CD14-positive monocyte (primary cell): ENCODE results near the gene TMCC3. TPM values are rescaled to one million over a fixed set of nuclear protein-coding genes. Genes with fewer than 3 reads are reported as not detected.

Source experiments
- DNase-seq, 3 donors: peaks; one replicate each; pipeline ENCODE4 v3.0.0-alpha.2; 2011 to 2022
- H2AFZ ChIP-seq: 2 replicates; pipeline ENCODE4 v1.6.0; 2012; ENCODE audit warnings: mild to moderate bottlenecking, low read depth, low read length, inconsistent platforms; ENCODE audit not compliant: insufficient read depth, poor library complexity, severe bottlenecking
- H3K27ac ChIP-seq, 2 donors: 1 replicate in 1 of 2; 2 replicates in 1 of 2; pipeline ENCODE4 v1.5.1; 2012 to 2013; ENCODE audit warnings: low read length in 2 of 2, control low read depth in 1 of 2, inconsistent platforms in 1 of 2, low read depth in 1 of 2, mild to moderate bottlenecking in 1 of 2
- H3K27me3 ChIP-seq, 2 donors: one replicate each; pipeline versions ENCODE4 v1.6.0 to v1.6.1; 2011 to 2013; ENCODE audit warnings: low read length in 2 of 2; ENCODE audit not compliant: control insufficient read depth in 2 of 2, insufficient read depth in 2 of 2
- H3K36me3 ChIP-seq, 2 donors: replicated peaks in 1 of 2; 1 replicate in 1 of 2; 2 replicates in 1 of 2; pipeline versions ENCODE4 v1.5.1 to v1.6.1; 2012 to 2013; ENCODE audit warnings: low read length in 2 of 2, control low read depth in 1 of 2, inconsistent platforms in 1 of 2, mild to moderate bottlenecking in 1 of 2; ENCODE audit not compliant: insufficient read depth in 2 of 2, control insufficient read depth in 1 of 2
- H3K4me1 ChIP-seq, 2 donors: 1 replicate in 1 of 2; 2 replicates in 1 of 2; pipeline versions ENCODE4 v1.5.1 to v1.6.1; 2012 to 2013; ENCODE audit warnings: low read length in 2 of 2, control low read depth in 1 of 2, inconsistent platforms in 1 of 2, mild to moderate bottlenecking in 1 of 2, moderate library complexity in 1 of 2; ENCODE audit not compliant: insufficient read depth in 2 of 2, control insufficient read depth in 1 of 2
- H3K4me2 ChIP-seq: replicated peaks from 2 replicates; pipeline ENCODE3; 2012; ENCODE audit warnings: low read length, moderate library complexity, mild to moderate bottlenecking; ENCODE audit not compliant: poor library complexity, severe bottlenecking; ENCODE audit errors: extremely low read depth
- H3K4me3 ChIP-seq, 3 experiments: fragments of 200-600 bp in 1 of 3; sonication (generic) in 1 of 3; replicated peaks in 1 of 3; 1 replicate in 2 of 3; 2 replicates in 1 of 3; pipeline ENCODE4 v1.5.1; 2011 to 2013; ENCODE audit warnings: low read length in 3 of 3, mild to moderate bottlenecking in 3 of 3, control low read depth in 2 of 3, low read depth in 2 of 3, inconsistent platforms in 1 of 3, moderate library complexity in 1 of 3
- H3K79me2 ChIP-seq: 2 replicates; pipeline ENCODE4 v1.6.0; 2012; ENCODE audit warnings: mild to moderate bottlenecking, control low read depth, inconsistent platforms, low read length, moderate library complexity; ENCODE audit not compliant: insufficient read depth
- H3K9ac ChIP-seq: 2 replicates; pipeline ENCODE4 v1.6.0; 2017; ENCODE audit warnings: low read length, mild to moderate bottlenecking; ENCODE audit not compliant: insufficient read depth, poor library complexity, severe bottlenecking
- H3K9me3 ChIP-seq, 2 donors: replicated peaks in 1 of 2; 1 replicate in 1 of 2; 2 replicates in 1 of 2; pipeline versions ENCODE4 v1.5.1 to v1.6.1; 2012 to 2013; ENCODE audit warnings: low read length in 2 of 2, control low read depth in 1 of 2; ENCODE audit not compliant: control insufficient read depth in 1 of 2, insufficient read depth in 1 of 2
- H4K20me1 ChIP-seq: 2 replicates; pipeline ENCODE4 v1.6.0; 2012; ENCODE audit warnings: mild to moderate bottlenecking, low read length, control low read depth, moderate library complexity; ENCODE audit not compliant: insufficient read depth
- H3K27ac Mint-ChIP-seq, 7 donors: one replicate each; pipeline ENCODE4 v1.8.0; 2020; ENCODE audit warnings: mild to moderate bottlenecking in 7 of 7, mixed read lengths in 7 of 7, moderate library complexity in 6 of 7, inconsistent platforms in 2 of 7
- H3K27me3 Mint-ChIP-seq, 3 donors: one replicate each; pipeline ENCODE4 v1.8.0; 2021 to 2022; ENCODE audit warnings: low read depth in 3 of 3, mild to moderate bottlenecking in 3 of 3, mixed read lengths in 3 of 3, moderate library complexity in 3 of 3, inconsistent platforms in 1 of 3
- H3K36me3 Mint-ChIP-seq, 2 donors: one replicate each; pipeline ENCODE4 v1.8.0; 2020; ENCODE audit warnings: mixed read lengths in 2 of 2, inconsistent platforms in 1 of 2, mild to moderate bottlenecking in 1 of 2
- H3K4me1 Mint-ChIP-seq: one replicate; pipeline ENCODE4 v1.8.0; 2020; ENCODE audit warnings: mild to moderate bottlenecking, mixed read lengths
- H3K4me3 Mint-ChIP-seq, 2 donors: one replicate each; pipeline ENCODE4 v1.8.0; 2020; ENCODE audit warnings: mild to moderate bottlenecking in 2 of 2, mixed read lengths in 2 of 2, moderate library complexity in 1 of 2
- H3K9me3 Mint-ChIP-seq, 7 donors: one replicate each; pipeline ENCODE4 v1.8.0; 2020 to 2022; ENCODE audit warnings: mixed read lengths in 7 of 7, mild to moderate bottlenecking in 6 of 7, moderate library complexity in 6 of 7, inconsistent platforms in 2 of 7
- CTCF ChIP-seq: fragments of 200-600 bp; IDR thresholded peaks from one replicate; pipeline ENCODE4 v1.8.0; 2022; ENCODE audit warnings: antibody characterized with exemption, mild to moderate bottlenecking
- WGBS: methylation state at CpG from one replicate; pipeline ENCODE4 v1.1.5; 2013; ENCODE audit warnings: missing lambda C conversion rate; ENCODE audit not compliant: insufficient coverage; 5-methylcytosine and 5-hydroxymethylcytosine counted together
- intact Hi-C, 2 donors: fragments of 100-400 bp; cut with micrococcal nuclease; formaldehyde crosslinking; loops; one replicate each; pipeline versions ENCODE4 v1.15.0 to v1.15.1; 2023
- polyA plus RNA-seq, 3 donors: library from polyadenylated mRNA; depleted of rRNA in 1 of 3; unstranded in 2 of 3; stranded (reverse) in 1 of 3; fragments of 300-500 nt in 2 of 3; fragments of >200 nt in 1 of 3; fragmentation: Illumina TruSeq in 2 of 3; gene quantifications; 1 replicate in 2 of 3; 2 replicates in 1 of 3; pipeline ENCODE4 v1.2.3, GENCODE V29; 2012 to 2021

The TMCC3 gene
- polyA plus RNA-seq, 3 donors = 3.4 to 14.7 (median 7.1) TPM

GRCh38 chr12:94698578-94698977 lies 48.2 kb upstream of the TMCC3 start:
- H3K27me3 Mint-ChIP-seq = peaks cover 2% of the 10 kb centered on the region in 3 donors
- Histone ChIP-seq H3K79me2 (no peaks in the 10 kb centered on the region), H3K9ac (no peak overlapping the region), H3K4me1 (peaks cover 7 to 9% of the 10 kb centered on the region in 2 donors), H3K27me3 (no peaks in the 10 kb centered on the region), H4K20me1 (no peaks in the 10 kb centered on the region), H3K4me3 (no peak overlapping the region), H3K36me3 (no peaks in the 10 kb centered on the region), H3K9me3 (no peaks in the 10 kb centered on the region), H3K4me2 (no peak overlapping the region), H3K27ac (no peak overlapping the region), H2AFZ (no peak overlapping the region)
- WGBS = no CpG with 5 or more reads among the region's 3 CpGs
- peaks cover 13% of the 10 kb centered on the region for H3K4me1 Mint-ChIP-seq
- H3K4me3 Mint-ChIP-seq = no peak overlapping the region
- peaks cover 5 to 9% of the 10 kb centered on the region in 2 donors for H3K36me3 Mint-ChIP-seq
- no peak overlapping the region for H3K27ac Mint-ChIP-seq
- intact Hi-C loops = no loop called here
- peaks cover 2 to 15% (median 8%) of the 10 kb centered on the region in 7 donors for H3K9me3 Mint-ChIP-seq
- TF ChIP-seq CTCF = no peak
- DNase-seq = no peak

- Histone ChIP-seq H3K27me3 (no peaks in the 10 kb centered on the region), H3K4me2 (no peak overlapping the region), H3K79me2 (no peaks in the 10 kb centered on the region), H3K4me1 (peaks cover 7 to 9% of the 10 kb centered on the region in 2 donors), H3K27ac (no peak overlapping the region), H3K4me3 (no peak overlapping the region), H3K9me3 (no peaks in the 10 kb centered on the region), H3K36me3 (no peaks in the 10 kb centered on the region), H4K20me1 (no peaks in the 10 kb centered on the region), H3K9ac (no peak overlapping the region), H2AFZ (no peak overlapping the region)
- peaks cover 2% of the 10 kb centered on the region in 3 donors for H3K27me3 Mint-ChIP-seq
- H3K36me3 Mint-ChIP-seq = peaks cover 5 to 9% of the 10 kb centered on the region in 2 donors
- peaks cover 2 to 15% (median 8%) of the 10 kb centered on the region in 7 donors for H3K9me3 Mint-ChIP-seq
- peaks cover 13% of the 10 kb centered on the region for H3K4me1 Mint-ChIP-seq
- DNase-seq = no peak
- H3K4me3 Mint-ChIP-seq = no peak overlapping the region
- no peak for TF ChIP-seq CTCF
- H3K27ac Mint-ChIP-seq = no peak overlapping the region
- intact Hi-C loops = no loop called here
Observed at GRCh38 chr12:94697631-94698030, 47.3 kb upstream of the TMCC3 start.
